HepG2 (cell line): ENCODE measurements around the gene SS18L1. TPM values are rescaled to one million over a fixed set of nuclear protein-coding genes. Genes with fewer than 3 reads are reported as not detected.
A peak's percentile ranks its signal among the peaks of the same experiment; 100 is the strongest.

Experiments
- CBFB ChIP-seq: sonication (generic); formaldehyde crosslinking; IDR thresholded peaks from 2 replicates; pipeline ENCODE4 v1.4.0; 2020; ENCODE audit warnings: missing genetic modification reagents
- EHMT2 ChIP-seq: fragments of 200-600 bp; sonication (generic); IDR thresholded peaks from 2 replicates; pipeline ENCODE4 v1.7.0; 2017; ENCODE audit warnings: antibody characterized with exemption, low read depth, low read length, borderline replicate concordance
- HDAC1 ChIP-seq: sonication (generic); formaldehyde crosslinking; IDR thresholded peaks from 2 replicates; pipeline ENCODE4 v1.5.1; 2020; ENCODE audit warnings: mild to moderate bottlenecking, missing genetic modification reagents
- HNRNPUL1 ChIP-seq: fragments of 200-400 bp; formaldehyde crosslinking; IDR thresholded peaks from 2 replicates; pipeline ENCODE4 v1.6.1; 2017; ENCODE audit warnings: low read depth, mild to moderate bottlenecking, low read length, moderate library complexity
- IRX3 ChIP-seq: sonication (generic); formaldehyde crosslinking; IDR thresholded peaks from 2 replicates; pipeline ENCODE4 v1.8.1; 2023; ENCODE audit warnings: mild to moderate bottlenecking, low read depth, missing genetic modification reagents, borderline replicate concordance
- ISL2 ChIP-seq: sonication (generic); formaldehyde crosslinking; IDR thresholded peaks from 2 replicates; pipeline ENCODE4 v1.5.0; 2020; ENCODE audit warnings: missing genetic modification reagents
- MAFF ChIP-seq: IDR thresholded peaks from 2 replicates; pipeline ENCODE4 v1.6.1; 2011; ENCODE audit warnings: low read depth, low read length, improper control_type of control experiment
- RELA ChIP-seq: sonication (generic); formaldehyde crosslinking; IDR thresholded peaks from 2 replicates; pipeline ENCODE4 v1.4.0; 2020; ENCODE audit warnings: missing genetic modification reagents
- SAP130 ChIP-seq: IDR thresholded peaks from 2 replicates; pipeline ENCODE4 v1.6.1; 2016; ENCODE audit warnings: low read depth
- SIN3B ChIP-seq: fragments of 150-350 bp; IDR thresholded peaks from 2 replicates; pipeline ENCODE4 v1.6.1; 2014; ENCODE audit warnings: low read length
- SRSF4 ChIP-seq: fragments of 200-400 bp; formaldehyde crosslinking; IDR thresholded peaks from one replicate; pipeline ENCODE4 v1.6.1; 2018; ENCODE audit warnings: mild to moderate bottlenecking, low read depth, low read length, moderate library complexity; ENCODE audit not compliant: poor library complexity, severe bottlenecking
- TAF1 ChIP-seq: sonication (generic); formaldehyde crosslinking; IDR thresholded peaks from 2 replicates; pipeline ENCODE4 v1.4.0; 2020; ENCODE audit warnings: missing genetic modification reagents
- ZBTB38 ChIP-seq: sonication (generic); formaldehyde crosslinking; IDR thresholded peaks from 2 replicates; pipeline ENCODE4 v1.5.1; 2020; ENCODE audit warnings: mild to moderate bottlenecking, missing genetic modification reagents
- ZKSCAN5 ChIP-seq: sonication (generic); formaldehyde crosslinking; IDR thresholded peaks from 2 replicates; pipeline ENCODE4 v1.5.1; 2020; ENCODE audit warnings: mild to moderate bottlenecking, missing genetic modification reagents
- ZNF432 ChIP-seq: sonication (generic); formaldehyde crosslinking; IDR thresholded peaks from 2 replicates; pipeline ENCODE4 v1.5.0; 2020; ENCODE audit warnings: missing genetic modification reagents, mild to moderate bottlenecking, borderline replicate concordance
- ZNF567 ChIP-seq: sonication (generic); formaldehyde crosslinking; IDR thresholded peaks from 2 replicates; pipeline ENCODE4 v1.8.1; 2023; ENCODE audit warnings: mild to moderate bottlenecking, missing genetic modification reagents, borderline replicate concordance
- ZNF720 ChIP-seq: sonication (generic); formaldehyde crosslinking; IDR thresholded peaks from 2 replicates; pipeline ENCODE4 v1.4.0; 2020; ENCODE audit warnings: missing genetic modification reagents
- ZSCAN21 ChIP-seq: sonication (generic); formaldehyde crosslinking; IDR thresholded peaks from 2 replicates; pipeline ENCODE4 v1.8.0; 2022; ENCODE audit warnings: mild to moderate bottlenecking, missing genetic modification reagents, moderate library complexity, borderline replicate concordance
- polyA plus RNA-seq, 8 experiments: library from polyadenylated mRNA; depleted of rRNA in 3 of 8; stranded (reverse) in 7 of 8; unstranded in 1 of 8; fragments of >200 nt; fragmentation: Illumina TruSeq in 4 of 8; extraction: Trizol in 4 of 8; gene quantifications; 2 replicates each; pipeline versions ENCODE4 v1.2.1 to v1.2.3, GENCODE V29; 2011 to 2016; ENCODE audit warnings: low read depth in 4 of 8, missing spikeins in 1 of 8, mixed read lengths in 1 of 8; ENCODE audit not compliant: insufficient read depth in 1 of 8
- total RNA-seq, 5 experiments: library from RNA; depleted of rRNA; stranded (reverse); fragments of >200 nt; fragmentation: Illumina TruSeq; extraction: Trizol; gene quantifications; 2 replicates each; pipeline ENCODE4 v1.2.3, GENCODE V29; 2016; ENCODE audit warnings: low read depth in 1 of 5
- TF ChIP-seq, protein P1 (sequence below): sonication (generic); formaldehyde crosslinking; IDR thresholded peaks from 2 replicates; pipeline ENCODE4 v1.4.0; 2020; ENCODE audit warnings: missing genetic modification reagents
- TF ChIP-seq, protein P2 (sequence below), 2 experiments: sonication (generic) in 1 of 2; formaldehyde crosslinking in 1 of 2; IDR thresholded peaks; 2 replicates each; pipeline versions ENCODE4 v1.4.0 to v1.6.1; 2018 to 2020; ENCODE audit warnings: missing genetic modification reagents in 2 of 2, borderline replicate concordance in 1 of 2, low read depth in 1 of 2, mild to moderate bottlenecking in 1 of 2, missing biosample characterization in 1 of 2
- TF ChIP-seq, protein P3 (sequence below): sonication (generic); formaldehyde crosslinking; IDR thresholded peaks from 2 replicates; pipeline ENCODE4 v1.5.0; 2020; ENCODE audit warnings: mild to moderate bottlenecking, missing genetic modification reagents, moderate library complexity
- TF ChIP-seq, protein P4 (sequence below): sonication (generic); formaldehyde crosslinking; IDR thresholded peaks from 2 replicates; pipeline ENCODE4 v1.4.0; 2020; ENCODE audit warnings: mild to moderate bottlenecking, missing genetic modification reagents
- TF ChIP-seq, protein P5 (sequence below): IDR thresholded peaks from 2 replicates; pipeline ENCODE4 v1.6.1; 2016

The SS18L1 gene
- total and polyA plus RNA-seq, 2 of the 13 experiments (the other 11 are each of a cell fraction or from before 2014, with no cell fraction given) = 17.8 to 27.6 TPM

DNA sequence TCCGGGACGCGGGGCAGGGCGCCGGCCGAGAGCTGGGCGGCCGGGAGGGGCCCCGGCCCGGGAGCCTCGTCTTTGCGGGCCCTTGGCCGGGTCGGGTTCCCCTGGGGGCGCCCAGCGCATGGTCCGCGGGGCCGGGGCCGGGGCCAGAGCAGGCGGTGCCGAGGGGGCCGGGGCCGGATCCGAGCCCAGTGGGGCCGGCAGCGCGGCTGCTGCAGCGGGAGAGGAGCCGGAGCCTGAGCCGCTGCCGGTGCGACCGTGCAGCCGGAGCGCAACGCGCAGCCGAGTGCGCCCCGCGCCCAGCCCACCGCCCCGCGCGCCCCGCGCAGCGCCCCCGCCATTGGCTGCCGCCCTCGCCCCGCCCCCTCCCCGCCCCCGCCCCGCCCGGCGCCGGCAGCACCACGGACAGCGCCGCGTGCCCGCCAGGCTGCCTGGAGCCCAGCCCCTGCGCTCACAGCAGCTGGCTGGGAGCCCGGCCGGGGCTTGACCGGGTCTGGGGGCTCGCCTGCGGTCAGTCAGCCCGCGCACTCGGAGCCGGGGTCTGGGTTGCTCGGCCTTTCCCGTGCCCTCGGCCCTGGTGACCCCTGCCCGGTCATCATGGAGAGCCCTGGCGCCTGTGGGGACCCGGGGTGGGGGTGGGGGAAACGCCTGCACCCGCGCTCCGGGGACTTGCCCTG lies 76.6 kb downstream of the SS18L1 start, which contains the start of gene HRH3 (continued):
- TF ChIP-seq ZNF567 (CRISPR knock-in tag) = no peak
- no peak for TF ChIP-seq MAFF
- TF ChIP-seq ZBTB38 (CRISPR knock-in tag) = no peak
- TF ChIP-seq, protein P1, sequence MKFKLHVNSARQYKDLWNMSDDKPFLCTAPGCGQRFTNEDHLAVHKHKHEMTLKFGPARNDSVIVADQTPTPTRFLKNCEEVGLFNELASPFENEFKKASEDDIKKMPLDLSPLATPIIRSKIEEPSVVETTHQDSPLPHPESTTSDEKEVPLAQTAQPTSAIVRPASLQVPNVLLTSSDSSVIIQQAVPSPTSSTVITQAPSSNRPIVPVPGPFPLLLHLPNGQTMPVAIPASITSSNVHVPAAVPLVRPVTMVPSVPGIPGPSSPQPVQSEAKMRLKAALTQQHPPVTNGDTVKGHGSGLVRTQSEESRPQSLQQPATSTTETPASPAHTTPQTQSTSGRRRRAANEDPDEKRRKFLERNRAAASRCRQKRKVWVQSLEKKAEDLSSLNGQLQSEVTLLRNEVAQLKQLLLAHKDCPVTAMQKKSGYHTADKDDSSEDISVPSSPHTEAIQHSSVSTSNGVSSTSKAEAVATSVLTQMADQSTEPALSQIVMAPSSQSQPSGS (CRISPR knock-in tag) = peak; percentile 69; the same call in 1 of the 2 replicates
- peak; percentile 65 for TF ChIP-seq EHMT2
- TF ChIP-seq IRX3 (CRISPR knock-in tag) = 0 out of 2 replicates have a peak, but pooled peaks have one; percentile 72
- TF ChIP-seq ZSCAN21 = peak; percentile 70; the same call in 1 of the 2 replicates
- no peak; the same call in 1 of the 2 replicates for TF ChIP-seq TAF1 (CRISPR knock-in tag)
- no peak for TF ChIP-seq ZKSCAN5 (CRISPR knock-in tag)
- 0 out of 2 replicates have a peak, but pooled peaks have one; percentile 47 for TF ChIP-seq CBFB
- no peak for TF ChIP-seq SIN3B
- no peak for TF ChIP-seq HNRNPUL1
- TF ChIP-seq, protein P2, sequence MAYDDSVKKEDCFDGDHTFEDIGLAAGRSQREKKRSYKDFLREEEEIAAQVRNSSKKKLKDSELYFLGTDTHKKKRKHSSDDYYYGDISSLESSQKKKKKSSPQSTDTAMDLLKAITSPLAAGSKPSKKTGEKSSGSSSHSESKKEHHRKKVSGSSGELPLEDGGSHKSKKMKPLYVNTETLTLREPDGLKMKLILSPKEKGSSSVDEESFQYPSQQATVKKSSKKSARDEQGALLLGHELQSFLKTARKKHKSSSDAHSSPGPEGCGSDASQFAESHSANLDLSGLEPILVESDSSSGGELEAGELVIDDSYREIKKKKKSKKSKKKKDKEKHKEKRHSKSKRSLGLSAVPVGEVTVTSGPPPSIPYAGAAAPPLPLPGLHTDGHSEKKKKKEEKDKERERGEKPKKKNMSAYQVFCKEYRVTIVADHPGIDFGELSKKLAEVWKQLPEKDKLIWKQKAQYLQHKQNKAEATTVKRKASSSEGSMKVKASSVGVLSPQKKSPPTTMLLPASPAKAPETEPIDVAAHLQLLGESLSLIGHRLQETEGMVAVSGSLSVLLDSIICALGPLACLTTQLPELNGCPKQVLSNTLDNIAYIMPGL (CRISPR knock-in tag; IDR thresholded peaks at IDR 0.05; ENCODE audit: borderline replicate concordance in 1 of 2, low read depth in 1 of 2) = no peak
- no peak for TF ChIP-seq ZNF720 (CRISPR knock-in tag)
- TF ChIP-seq, protein P3, sequence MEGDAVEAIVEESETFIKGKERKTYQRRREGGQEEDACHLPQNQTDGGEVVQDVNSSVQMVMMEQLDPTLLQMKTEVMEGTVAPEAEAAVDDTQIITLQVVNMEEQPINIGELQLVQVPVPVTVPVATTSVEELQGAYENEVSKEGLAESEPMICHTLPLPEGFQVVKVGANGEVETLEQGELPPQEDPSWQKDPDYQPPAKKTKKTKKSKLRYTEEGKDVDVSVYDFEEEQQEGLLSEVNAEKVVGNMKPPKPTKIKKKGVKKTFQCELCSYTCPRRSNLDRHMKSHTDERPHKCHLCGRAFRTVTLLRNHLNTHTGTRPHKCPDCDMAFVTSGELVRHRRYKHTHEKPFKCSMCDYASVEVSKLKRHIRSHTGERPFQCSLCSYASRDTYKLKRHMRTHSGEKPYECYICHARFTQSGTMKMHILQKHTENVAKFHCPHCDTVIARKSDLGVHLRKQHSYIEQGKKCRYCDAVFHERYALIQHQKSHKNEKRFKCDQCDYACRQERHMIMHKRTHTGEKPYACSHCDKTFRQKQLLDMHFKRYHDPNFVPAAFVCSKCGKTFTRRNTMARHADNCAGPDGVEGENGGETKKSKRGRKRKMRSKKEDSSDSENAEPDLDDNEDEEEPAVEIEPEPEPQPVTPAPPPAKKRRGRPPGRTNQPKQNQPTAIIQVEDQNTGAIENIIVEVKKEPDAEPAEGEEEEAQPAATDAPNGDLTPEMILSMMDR (CRISPR knock-in tag) = no peak
- TF ChIP-seq, protein P4, sequence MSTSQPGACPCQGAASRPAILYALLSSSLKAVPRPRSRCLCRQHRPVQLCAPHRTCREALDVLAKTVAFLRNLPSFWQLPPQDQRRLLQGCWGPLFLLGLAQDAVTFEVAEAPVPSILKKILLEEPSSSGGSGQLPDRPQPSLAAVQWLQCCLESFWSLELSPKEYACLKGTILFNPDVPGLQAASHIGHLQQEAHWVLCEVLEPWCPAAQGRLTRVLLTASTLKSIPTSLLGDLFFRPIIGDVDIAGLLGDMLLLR (CRISPR knock-in tag) = peak; percentile 94
- 0 out of 2 replicates have a peak, but pooled peaks have one; percentile 53 for TF ChIP-seq RELA (CRISPR knock-in tag)
- TF ChIP-seq HDAC1 = peak; percentile 70
- no peak for TF ChIP-seq SRSF4
- no peak for TF ChIP-seq ISL2 (CRISPR knock-in tag)
- TF ChIP-seq, protein P5, sequence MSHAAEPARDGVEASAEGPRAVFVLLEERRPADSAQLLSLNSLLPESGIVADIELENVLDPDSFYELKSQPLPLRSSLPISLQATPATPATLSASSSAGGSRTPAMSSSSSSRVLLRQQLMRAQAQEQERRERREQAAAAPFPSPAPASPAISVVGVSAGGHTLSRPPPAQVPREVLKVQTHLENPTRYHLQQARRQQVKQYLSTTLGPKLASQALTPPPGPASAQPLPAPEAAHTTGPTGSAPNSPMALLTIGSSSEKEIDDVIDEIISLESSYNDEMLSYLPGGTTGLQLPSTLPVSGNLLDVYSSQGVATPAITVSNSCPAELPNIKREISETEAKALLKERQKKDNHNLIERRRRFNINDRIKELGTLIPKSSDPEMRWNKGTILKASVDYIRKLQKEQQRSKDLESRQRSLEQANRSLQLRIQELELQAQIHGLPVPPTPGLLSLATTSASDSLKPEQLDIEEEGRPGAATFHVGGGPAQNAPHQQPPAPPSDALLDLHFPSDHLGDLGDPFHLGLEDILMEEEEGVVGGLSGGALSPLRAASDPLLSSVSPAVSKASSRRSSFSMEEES (CRISPR knock-in tag) = peak; percentile 72
- TF ChIP-seq ZNF432 (CRISPR knock-in tag) = no peak
- peak; percentile 88 for TF ChIP-seq SAP130 (CRISPR knock-in tag)
